PFSK-1 (cell line): Measurements from ENCODE around the gene BICDL1.

Source experiments
- POLR2AphosphoS5 ChIP-seq: IDR thresholded peaks from 2 replicates; pipeline ENCODE4 v1.6.1; 2012; ENCODE audit warnings: low read depth, mild to moderate bottlenecking, control low read depth, low read length, moderate library complexity
- TF ChIP-seq, protein P1 (sequence below), 2 experiments: IDR thresholded peaks; 2 replicates each; pipeline versions ENCODE4 v1.6.1 to v1.8.0; 2011 to 2012; ENCODE audit warnings: low read depth in 2 of 2, low read length in 2 of 2, control low read depth in 1 of 2, inconsistent platforms in 1 of 2, mild to moderate bottlenecking in 1 of 2, moderate library complexity in 1 of 2; ENCODE audit not compliant: insufficient read depth in 1 of 2

DNA sequence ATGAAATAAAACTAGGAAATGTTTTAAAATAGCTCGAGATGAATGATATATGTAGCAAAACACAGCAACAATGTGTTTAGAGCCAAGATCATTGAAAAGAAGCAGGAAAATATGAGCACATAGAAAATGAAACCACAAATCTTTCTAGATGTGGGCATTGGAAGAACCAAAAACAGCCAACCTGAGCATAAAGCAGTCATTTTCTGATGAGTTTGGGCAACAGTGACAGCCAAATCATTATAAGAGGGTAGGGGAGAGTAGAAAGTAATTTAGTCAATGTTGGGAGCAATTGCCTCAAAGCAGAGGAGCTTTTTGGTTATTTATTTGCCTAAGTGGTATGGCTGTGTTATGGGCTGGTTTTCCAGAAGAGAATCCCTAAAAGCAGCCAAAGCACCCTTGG is 8.8 kb upstream of the BICDL1 start:
- TF ChIP-seq, protein P1, sequence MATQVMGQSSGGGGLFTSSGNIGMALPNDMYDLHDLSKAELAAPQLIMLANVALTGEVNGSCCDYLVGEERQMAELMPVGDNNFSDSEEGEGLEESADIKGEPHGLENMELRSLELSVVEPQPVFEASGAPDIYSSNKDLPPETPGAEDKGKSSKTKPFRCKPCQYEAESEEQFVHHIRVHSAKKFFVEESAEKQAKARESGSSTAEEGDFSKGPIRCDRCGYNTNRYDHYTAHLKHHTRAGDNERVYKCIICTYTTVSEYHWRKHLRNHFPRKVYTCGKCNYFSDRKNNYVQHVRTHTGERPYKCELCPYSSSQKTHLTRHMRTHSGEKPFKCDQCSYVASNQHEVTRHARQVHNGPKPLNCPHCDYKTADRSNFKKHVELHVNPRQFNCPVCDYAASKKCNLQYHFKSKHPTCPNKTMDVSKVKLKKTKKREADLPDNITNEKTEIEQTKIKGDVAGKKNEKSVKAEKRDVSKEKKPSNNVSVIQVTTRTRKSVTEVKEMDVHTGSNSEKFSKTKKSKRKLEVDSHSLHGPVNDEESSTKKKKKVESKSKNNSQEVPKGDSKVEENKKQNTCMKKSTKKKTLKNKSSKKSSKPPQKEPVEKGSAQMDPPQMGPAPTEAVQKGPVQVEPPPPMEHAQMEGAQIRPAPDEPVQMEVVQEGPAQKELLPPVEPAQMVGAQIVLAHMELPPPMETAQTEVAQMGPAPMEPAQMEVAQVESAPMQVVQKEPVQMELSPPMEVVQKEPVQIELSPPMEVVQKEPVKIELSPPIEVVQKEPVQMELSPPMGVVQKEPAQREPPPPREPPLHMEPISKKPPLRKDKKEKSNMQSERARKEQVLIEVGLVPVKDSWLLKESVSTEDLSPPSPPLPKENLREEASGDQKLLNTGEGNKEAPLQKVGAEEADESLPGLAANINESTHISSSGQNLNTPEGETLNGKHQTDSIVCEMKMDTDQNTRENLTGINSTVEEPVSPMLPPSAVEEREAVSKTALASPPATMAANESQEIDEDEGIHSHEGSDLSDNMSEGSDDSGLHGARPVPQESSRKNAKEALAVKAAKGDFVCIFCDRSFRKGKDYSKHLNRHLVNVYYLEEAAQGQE (IDR thresholded peaks at IDR 0.05; ENCODE audit: insufficient read depth in 1 of 2, low read depth in 2 of 2, low read length in 2 of 2): no peak
- TF ChIP-seq POLR2AphosphoS5: no peak
